Esophagus muscularis mucosa (tissue), 4 donors: ENCODE results near the gene CNN2. TPM values are rescaled to one million over a fixed set of nuclear protein-coding genes. Genes with fewer than 3 reads are reported as not detected.

ENCODE experiments used
- DNase-seq: peaks from one replicate; pipeline ENCODE4 v3.0.0-alpha.2; 2017; ENCODE audit errors: extremely low spot score
- H3K27ac ChIP-seq, 4 donors: fragments of 200-600 bp; sonication (generic); replicated peaks in 1 of 4; 1 replicate in 3 of 4; 2 replicates in 1 of 4; pipeline ENCODE4 v1.5.1; 2016 to 2019; ENCODE audit warnings: mild to moderate bottlenecking in 1 of 4
- H3K27me3 ChIP-seq, 4 donors: fragments of 200-600 bp; sonication (generic); one replicate each; pipeline versions ENCODE4 v1.5.1 to v1.6.0; 2016 to 2019
- H3K36me3 ChIP-seq, 4 donors: fragments of 200-600 bp; sonication (generic); one replicate each; pipeline ENCODE4 v1.5.1; 2016 to 2019
- H3K4me1 ChIP-seq, 4 donors: fragments of 200-600 bp; sonication (generic); one replicate each; pipeline ENCODE4 v1.5.1; 2016 to 2019
- H3K4me3 ChIP-seq, 4 donors: fragments of 200-600 bp; sonication (generic); 1 replicate in 2 of 4; 2 replicates in 2 of 4; pipeline ENCODE4 v1.5.1; 2016 to 2019; ENCODE audit warnings: mild to moderate bottlenecking in 4 of 4, moderate library complexity in 1 of 4
- H3K9me3 ChIP-seq, 4 donors: fragments of 200-600 bp; sonication (generic); 1 replicate in 3 of 4; 2 replicates in 1 of 4; pipeline ENCODE4 v1.5.1; 2016 to 2019
- EP300 ChIP-seq: sonication (generic); formaldehyde crosslinking; IDR thresholded peaks from one replicate; pipeline ENCODE4 v1.6.1; 2017; ENCODE audit warnings: antibody characterized with exemption
- POLR2AphosphoS5 ChIP-seq, 2 donors: sonication (generic); formaldehyde crosslinking; IDR thresholded peaks; one replicate each; pipeline ENCODE4 v1.6.1; 2017; ENCODE audit warnings: antibody characterized with exemption in 2 of 2
- WGBS: methylation state at CpG from one replicate; pipeline ENCODE4 v1.1.5; 2018; 5-methylcytosine and 5-hydroxymethylcytosine counted together
- intact Hi-C: fragments of 100-400 bp; cut with DNase I; formaldehyde crosslinking; loops from one replicate; pipeline ENCODE4 v1.15.1; 2023
- small RNA-seq, 3 donors: library from RNA; depleted of rRNA; stranded (forward); fragments of <200 nt; gene quantifications; one replicate each; pipeline ENCODE3, GENCODE V24; 2016
- total RNA-seq, 4 donors: library from RNA; depleted of rRNA; stranded (reverse); fragments of >200 nt; gene quantifications; one replicate each; pipeline versions ENCODE4 v1.1.0 to v1.2.1, GENCODE V29; 2016
- TF ChIP-seq, protein P1 (sequence below), 3 experiments: fragments of 200-600 bp in 2 of 3; fragments of 450-650 bp in 1 of 3; sonication (generic) in 2 of 3; IDR thresholded peaks; one replicate each; pipeline ENCODE4 v1.5.1; 2017 to 2019; ENCODE audit warnings: antibody characterized with exemption in 3 of 3, mild to moderate bottlenecking in 2 of 3, moderate library complexity in 1 of 3

CNN2 gene
- total RNA-seq, 4 donors from 2014 or later: 47.3 to 98.1 (median 81.3) TPM

DNA sequence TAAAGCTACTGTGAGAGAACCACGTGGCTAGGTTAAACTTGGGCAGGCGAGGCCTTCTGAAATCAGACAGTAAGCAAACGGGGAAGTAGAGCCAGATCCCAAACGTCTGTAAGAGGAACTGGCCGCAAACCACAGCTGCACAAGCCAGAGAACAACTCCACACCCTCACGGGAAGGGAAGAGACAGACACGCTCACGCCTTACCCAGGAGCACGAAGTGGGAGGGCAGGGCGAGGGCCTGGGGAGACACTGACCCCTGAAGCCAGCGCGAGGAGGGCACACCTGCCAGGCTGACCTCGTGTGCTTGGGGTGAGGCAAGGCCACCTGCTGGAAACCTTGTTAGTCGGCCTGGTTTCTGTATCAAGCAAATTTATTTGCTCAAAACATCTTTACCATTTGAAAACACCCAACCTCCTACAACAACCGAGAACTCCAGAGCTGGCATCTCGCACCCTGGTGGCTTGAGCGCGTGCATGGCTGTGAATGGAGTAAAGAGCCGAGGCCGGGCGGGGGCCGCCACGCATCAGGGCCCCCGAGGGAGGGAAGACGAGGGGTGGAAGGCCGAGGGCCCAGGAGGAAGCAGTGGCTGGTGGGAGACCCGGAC is 61.5 kb downstream of the CNN2 start:
- Histone ChIP-seq H3K9me3 (no peaks in the 10 kb centered on the region), H3K27ac (peak overlapping the region; percentile 22 to 75 (median 62)), H3K36me3 (peaks cover 13 to 73% (median 64%) of the 10 kb centered on the region in 4 donors), H3K4me3 (no peak overlapping the region), H3K27me3 (peaks cover 0 to 16% (median 0%) of the 10 kb centered on the region in 4 donors), H3K4me1 (peaks cover 0 to 39% (median 25%) of the 10 kb centered on the region in 4 donors)
- 66% methylated on average over 24 of the region's 27 CpGs for WGBS
- intact Hi-C loops: no loop called here
- TF ChIP-seq, protein P1, sequence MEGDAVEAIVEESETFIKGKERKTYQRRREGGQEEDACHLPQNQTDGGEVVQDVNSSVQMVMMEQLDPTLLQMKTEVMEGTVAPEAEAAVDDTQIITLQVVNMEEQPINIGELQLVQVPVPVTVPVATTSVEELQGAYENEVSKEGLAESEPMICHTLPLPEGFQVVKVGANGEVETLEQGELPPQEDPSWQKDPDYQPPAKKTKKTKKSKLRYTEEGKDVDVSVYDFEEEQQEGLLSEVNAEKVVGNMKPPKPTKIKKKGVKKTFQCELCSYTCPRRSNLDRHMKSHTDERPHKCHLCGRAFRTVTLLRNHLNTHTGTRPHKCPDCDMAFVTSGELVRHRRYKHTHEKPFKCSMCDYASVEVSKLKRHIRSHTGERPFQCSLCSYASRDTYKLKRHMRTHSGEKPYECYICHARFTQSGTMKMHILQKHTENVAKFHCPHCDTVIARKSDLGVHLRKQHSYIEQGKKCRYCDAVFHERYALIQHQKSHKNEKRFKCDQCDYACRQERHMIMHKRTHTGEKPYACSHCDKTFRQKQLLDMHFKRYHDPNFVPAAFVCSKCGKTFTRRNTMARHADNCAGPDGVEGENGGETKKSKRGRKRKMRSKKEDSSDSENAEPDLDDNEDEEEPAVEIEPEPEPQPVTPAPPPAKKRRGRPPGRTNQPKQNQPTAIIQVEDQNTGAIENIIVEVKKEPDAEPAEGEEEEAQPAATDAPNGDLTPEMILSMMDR (IDR thresholded peaks at IDR 0.05): no peak
- TF ChIP-seq POLR2AphosphoS5 (IDR thresholded peaks at IDR 0.05): peak; percentile 14 to 49
- no peak for TF ChIP-seq EP300
- DNase-seq: peak; percentile 95

DNA sequence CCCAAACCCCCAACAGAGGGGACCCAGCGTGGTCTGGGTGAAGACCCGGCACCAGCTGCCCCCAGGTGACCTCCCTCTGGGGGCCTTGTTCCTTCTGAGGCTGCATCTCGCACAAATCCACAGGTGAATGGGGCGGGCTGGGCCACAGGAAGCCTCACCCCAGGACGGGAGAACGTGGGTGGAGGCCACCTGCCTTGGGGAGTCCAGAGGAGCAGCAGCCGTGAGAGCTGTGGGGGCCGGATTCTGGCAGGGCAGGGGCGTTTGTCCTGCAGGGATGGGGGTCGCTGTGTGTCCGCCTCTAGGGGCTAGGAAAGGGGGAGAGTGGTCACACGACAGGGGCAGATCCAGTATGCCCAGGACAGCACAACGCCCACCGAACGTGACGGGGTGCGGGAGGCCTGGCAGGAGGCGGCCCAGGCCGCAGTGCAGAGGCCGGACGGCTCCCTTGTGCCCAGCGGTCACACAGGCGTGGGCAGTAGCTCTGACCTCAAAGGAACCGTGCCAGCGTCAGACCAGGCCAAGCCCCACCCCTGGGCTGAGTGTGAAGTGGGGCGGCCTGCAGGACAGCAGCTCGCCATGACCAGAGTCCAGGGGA is 62.1 kb downstream of the CNN2 start:
- peaks cover 1 to 38% (median 30%) of the 10 kb centered on the region in 4 donors for H3K4me1 ChIP-seq

More for the DNA sequence above, 62.1 kb downstream of the CNN2 start:
- intact Hi-C loops: no loop called here
- 88% methylated on average over 10 of the region's 27 CpGs for WGBS
- Histone ChIP-seq H3K27me3 (peaks cover 0 to 10% (median 0%) of the 10 kb centered on the region in 4 donors), H3K36me3 (peaks cover 13 to 79% (median 70%) of the 10 kb centered on the region in 4 donors), H3K27ac (peak overlapping the region; percentile 22 to 75 (median 62)), H3K4me3 (no peak overlapping the region), H3K9me3 (no peaks in the 10 kb centered on the region)
- TF ChIP-seq, protein P1 (IDR thresholded peaks at IDR 0.05): no peak
- TF ChIP-seq POLR2AphosphoS5 (IDR thresholded peaks at IDR 0.05): peak in 1 of 2 donors; percentile 15
- no peak for DNase-seq

Small RNA genes within 50 kb of the gene (small RNA-seq; reads per million reads assigned to genes)
- 0 to 0.84 (median 0) reads per million in 3 donors for gene RNU6-2

Other genes with a start within 250 kb of the CNN2 start
- gene PTBP1, start 229.2 kb upstream of the CNN2 start, total RNA-seq: 100 to 1,000 TPM in 1 of 4 donors, 10 to 100 TPM in 3; 76.8 to 110 (median 95.3) TPM
- not detected for gene PLPPR3, start 204.7 kb upstream of the CNN2 start, total RNA-seq
- gene AZU1, start 198.8 kb upstream of the CNN2 start, total RNA-seq: 1 to 10 TPM in 1 of 4 donors, under 1 TPM in 1, not detected in 2; 0.40 to 1.3 TPM
- 1 to 10 TPM in 1 of 4 donors, not detected in 3; 1.2 TPM for gene PRTN3, start 185.6 kb upstream of the CNN2 start, total RNA-seq
- gene ELANE, start 174.3 kb upstream of the CNN2 start, total RNA-seq: 1 to 10 TPM in 3 of 4 donors, under 1 TPM in 1; 0.45 to 3.3 (median 1.6) TPM
- 1,000 to 10,000 TPM in 1 of 4 donors, 100 to 1,000 TPM in 3; 298 to 1,068 (median 643) TPM for gene CFD, start 166.9 kb upstream of the CNN2 start, total RNA-seq
- gene MED16, start 133.4 kb upstream of the CNN2 start, total RNA-seq: 10 to 100 TPM; 26.3 to 50.9 (median 37.2) TPM
- gene RNU6-9, start 133.1 kb upstream of the CNN2 start, total RNA-seq: not detected
- gene R3HDM4, start 113.4 kb upstream of the CNN2 start, total RNA-seq: 10 to 100 TPM; 32.0 to 52.5 (median 40.0) TPM
- gene KISS1R, start 109.3 kb upstream of the CNN2 start, total RNA-seq: not detected
- gene ARID3A, start 100.6 kb upstream of the CNN2 start, total RNA-seq: 1 to 10 TPM; 2.9 to 8.4 (median 5.0) TPM
- 10 to 100 TPM in 3 of 4 donors, 1 to 10 TPM in 1; 9.9 to 30.3 (median 28.4) TPM for gene WDR18, start 42.3 kb upstream of the CNN2 start, total RNA-seq
- gene GRIN3B, start 26.2 kb upstream of the CNN2 start, total RNA-seq: under 1 TPM in 2 of 4 donors, not detected in 2; 0.13 to 0.17 TPM
- 100 to 1,000 TPM; 129 to 187 (median 160) TPM for gene TMEM259, start 5.5 kb upstream of the CNN2 start, total RNA-seq
- not detected for gene RNU6-2, start 5.1 kb upstream of the CNN2 start, total RNA-seq
- gene ABCA7, start 13.5 kb downstream of the CNN2 start, total RNA-seq: 1 to 10 TPM; 3.9 to 9.5 (median 6.9) TPM
- 10 to 100 TPM; 17.8 to 28.3 (median 21.2) TPM for gene ARHGAP45, start 40.6 kb downstream of the CNN2 start, total RNA-seq
- 100 to 1,000 TPM in 3 of 4 donors, 10 to 100 TPM in 1; 96.8 to 198 (median 135) TPM for gene POLR2E, start 68.8 kb downstream of the CNN2 start, total RNA-seq
- gene GPX4, start 77.4 kb downstream of the CNN2 start, total RNA-seq: 100 to 1,000 TPM; 338 to 386 (median 375) TPM
- 100 to 1,000 TPM in 1 of 4 donors, 10 to 100 TPM in 3; 16.2 to 141 (median 30.5) TPM for gene SBNO2, start 147.7 kb downstream of the CNN2 start, total RNA-seq
- gene STK11, start 179.2 kb downstream of the CNN2 start, total RNA-seq: 10 to 100 TPM; 52.2 to 95.7 (median 73.2) TPM
- gene CBARP, start 211.4 kb downstream of the CNN2 start, total RNA-seq: 1 to 10 TPM in 1 of 4 donors, under 1 TPM in 2, not detected in 1; 0.58 to 1.0 (median 0.99) TPM
- gene ATP5F1D, start 215.1 kb downstream of the CNN2 start, total RNA-seq: 100 to 1,000 TPM in 2 of 4 donors, 10 to 100 TPM in 2; 77.5 to 140 (median 109) TPM
- gene MIDN, start 222.0 kb downstream of the CNN2 start, total RNA-seq: 10 to 100 TPM; 20.3 to 72.2 (median 31.8) TPM
- gene CIRBP, start 242.7 kb downstream of the CNN2 start, total RNA-seq: 100 to 1,000 TPM; 236 to 601 (median 429) TPM
- 10 to 100 TPM; 24.9 to 58.9 (median 43.6) TPM for gene FAM174C, start 248.9 kb downstream of the CNN2 start, total RNA-seq